H1 (cell line): ENCODE results near the gene DKKL1. TPM values are rescaled to one million over a fixed set of nuclear protein-coding genes. Genes with fewer than 3 reads are reported as not detected.

Experiments
- CTCF ChIA-PET: fragments of 300-600 bp; sonication (Branson Sonifier 250); formaldehyde crosslinking; loops from one replicate; lab custom pipeline; 2021; ENCODE audit not compliant: partially characterized antibody; lab: Charles Lee
- POLR2A ChIA-PET: fragments of 300-600 bp; sonication (Branson Sonifier 250); formaldehyde crosslinking; loops from one replicate; lab custom pipeline; 2021; ENCODE audit warnings: inconsistent platforms; ENCODE audit not compliant: partially characterized antibody; lab: Charles Lee
- DNase-seq, 2 experiments: peaks; one replicate each; pipeline versions ENCODE4 v3.0.0 to v3.0.0-alpha.2; 2010 to 2022; ENCODE audit warnings: low spot score in 2 of 2, low read depth in 1 of 2, mixed read lengths in 1 of 2
- FAIRE-seq: peaks from 2 replicates; lab custom pipeline; 2011; peaks lifted over from hg19 to GRCh38; lab: Jason Lieb, UNC
- H2AFZ ChIP-seq: 2 replicates; pipeline ENCODE4 v1.8.1; 2012; ENCODE audit warnings: low read length, inconsistent platforms
- H2AK5ac ChIP-seq: 2 replicates; pipeline ENCODE4 v1.6.1; 2013; ENCODE audit warnings: low read depth, low read length
- H2BK120ac ChIP-seq: replicated peaks from 2 replicates; pipeline ENCODE3; 2013; ENCODE audit warnings: low read depth, low read length, inconsistent platforms
- H2BK12ac ChIP-seq: 2 replicates; pipeline ENCODE4 v1.6.1; 2013; ENCODE audit warnings: low read depth, low read length
- H2BK15ac ChIP-seq: 2 replicates; pipeline ENCODE4 v1.6.1; 2013; ENCODE audit warnings: low read length
- H2BK20ac ChIP-seq: 2 replicates; pipeline ENCODE4 v1.6.1; 2013; ENCODE audit warnings: low read length
- H2BK5ac ChIP-seq: 2 replicates; pipeline ENCODE4 v1.6.1; 2013; ENCODE audit warnings: low read depth, low read length
- H3K14ac ChIP-seq: 2 replicates; pipeline ENCODE4 v1.6.1; 2013; ENCODE audit warnings: inconsistent platforms; ENCODE audit not compliant: insufficient read length
- H3K18ac ChIP-seq: 2 replicates; pipeline ENCODE4 v1.6.1; 2013; ENCODE audit warnings: low read length; ENCODE audit errors: extremely low read depth
- H3K23ac ChIP-seq: 2 replicates; pipeline ENCODE4 v1.6.1; 2013; ENCODE audit warnings: inconsistent platforms; ENCODE audit not compliant: insufficient read length
- H3K23me2 ChIP-seq: 2 replicates; pipeline ENCODE4 v1.6.1; 2013; ENCODE audit warnings: low read depth, low read length
- H3K27ac ChIP-seq: 2 replicates; pipeline ENCODE4 v1.6.1; 2011; ENCODE audit warnings: low read depth, low read length, inconsistent platforms
- H3K27me3 ChIP-seq, 4 experiments: replicated peaks in 1 of 4; 1 replicate in 1 of 4; 2 replicates in 3 of 4; pipeline versions ENCODE4 v1.6.1 to v1.8.1; 2011 to 2013; ENCODE audit warnings: low read length in 3 of 4, mild to moderate bottlenecking in 3 of 4, inconsistent platforms in 2 of 4, mixed read lengths in 2 of 4, moderate library complexity in 1 of 4; ENCODE audit not compliant: control insufficient read depth in 3 of 4, insufficient read depth in 3 of 4; ENCODE audit errors: extremely low read depth in 1 of 4
- H3K36me3 ChIP-seq, 4 experiments: 2 replicates each; pipeline versions ENCODE4 v1.6.1 to v1.8.1; 2011 to 2013; ENCODE audit warnings: mild to moderate bottlenecking in 4 of 4, low read length in 3 of 4, moderate library complexity in 2 of 4, control low read depth in 1 of 4, inconsistent platforms in 1 of 4; ENCODE audit not compliant: insufficient read depth in 4 of 4, control insufficient read depth in 2 of 4
- H3K4ac ChIP-seq: replicated peaks from 2 replicates; pipeline ENCODE3; 2013; ENCODE audit warnings: low read length, low read depth, mixed read lengths, inconsistent platforms; ENCODE audit not compliant: insufficient read length
- H3K4me1 ChIP-seq, 4 experiments: replicated peaks in 1 of 4; 1 replicate in 1 of 4; 2 replicates in 3 of 4; pipeline versions ENCODE4 v1.6.1 to v1.8.1; 2011 to 2013; ENCODE audit warnings: low read length in 3 of 4, inconsistent platforms in 2 of 4, mixed read lengths in 1 of 4; ENCODE audit not compliant: insufficient read depth in 4 of 4, control insufficient read depth in 3 of 4
- H3K4me2 ChIP-seq, 2 experiments: 2 replicates each; pipeline versions ENCODE4 v1.6.1 to v1.8.1; 2011 to 2013; ENCODE audit warnings: low read depth in 2 of 2, low read length in 2 of 2, control low read depth in 1 of 2, inconsistent platforms in 1 of 2, mild to moderate bottlenecking in 1 of 2; ENCODE audit not compliant: insufficient read depth in 1 of 2
- H3K4me3 ChIP-seq, 4 experiments: fragments of 200-600, 300-600 bp in 1 of 4; sonication (generic), shearing (Covaris generic), sonication (Bioruptor Twin) in 1 of 4; 2 replicates each; pipeline versions ENCODE4 v1.5.1 to v1.8.1; 2011 to 2016; ENCODE audit warnings: low read length in 4 of 4, low read depth in 3 of 4, control low read depth in 2 of 4, inconsistent platforms in 2 of 4, mild to moderate bottlenecking in 2 of 4, mixed read lengths in 1 of 4, moderate library complexity in 1 of 4; ENCODE audit not compliant: insufficient read depth in 2 of 4; ENCODE audit errors: extremely low read depth in 1 of 4
- H3K56ac ChIP-seq: replicated peaks from 2 replicates; pipeline ENCODE3; 2013; ENCODE audit warnings: low read depth, mild to moderate bottlenecking, mixed read lengths, low read length, inconsistent platforms; ENCODE audit not compliant: insufficient read length
- H3K79me1 ChIP-seq: 2 replicates; pipeline ENCODE4 v1.6.1; 2013; ENCODE audit warnings: low read depth, low read length, control low read depth
- H3K79me2 ChIP-seq, 2 experiments: 2 replicates each; pipeline versions ENCODE4 v1.6.1 to v1.8.1; 2012 to 2013; ENCODE audit warnings: low read length in 2 of 2, mild to moderate bottlenecking in 2 of 2, inconsistent platforms in 1 of 2; ENCODE audit not compliant: insufficient read depth in 2 of 2, control insufficient read depth in 1 of 2
- H3K9ac ChIP-seq, 4 experiments: replicated peaks in 1 of 4; 1 replicate in 1 of 4; 2 replicates in 3 of 4; pipeline versions ENCODE4 v1.6.1 to v1.8.1; 2011 to 2013; ENCODE audit warnings: low read depth in 3 of 4, low read length in 3 of 4, control low read depth in 2 of 4, mild to moderate bottlenecking in 2 of 4, moderate library complexity in 2 of 4, inconsistent platforms in 1 of 4; ENCODE audit errors: extremely low read depth in 1 of 4
- H3K9me3 ChIP-seq, 2 experiments: 2 replicates each; pipeline versions ENCODE4 v1.6.1 to v1.8.1; 2012 to 2013; ENCODE audit warnings: mild to moderate bottlenecking in 2 of 2, moderate library complexity in 2 of 2, control low read depth in 1 of 2, inconsistent platforms in 1 of 2, low read depth in 1 of 2, low read length in 1 of 2, mixed read lengths in 1 of 2; ENCODE audit not compliant: insufficient read depth in 2 of 2
- H4K20me1 ChIP-seq, 2 experiments: replicated peaks in 1 of 2; 2 replicates each; pipeline versions ENCODE3 to v1.8.1; 2011 to 2013; ENCODE audit warnings: inconsistent platforms in 2 of 2, low read length in 2 of 2, mild to moderate bottlenecking in 1 of 2; ENCODE audit not compliant: insufficient read depth in 2 of 2, control insufficient read depth in 1 of 2
- H4K5ac ChIP-seq: 2 replicates; pipeline ENCODE4 v1.6.1; 2013; ENCODE audit warnings: low read length, low read depth, mixed read lengths, inconsistent platforms; ENCODE audit not compliant: insufficient read length
- H4K8ac ChIP-seq: 2 replicates; pipeline ENCODE4 v1.8.0; 2013; ENCODE audit warnings: mild to moderate bottlenecking, moderate library complexity, low read length, inconsistent platforms; ENCODE audit not compliant: insufficient read depth; ENCODE audit errors: extremely low read depth
- H4K91ac ChIP-seq: replicated peaks from 2 replicates; pipeline ENCODE3; 2013; ENCODE audit warnings: low read length, mixed read lengths, inconsistent platforms; ENCODE audit not compliant: insufficient read length
- CHD1 ChIP-seq: IDR thresholded peaks from 2 replicates; pipeline ENCODE4 v1.6.1; 2012; ENCODE audit warnings: low read depth, low read length, improper control_type of control experiment
- CREB1 ChIP-seq: IDR thresholded peaks from 2 replicates; pipeline ENCODE4 v1.6.1; 2012; ENCODE audit warnings: inconsistent platforms
- EP300 ChIP-seq, 2 experiments: IDR thresholded peaks; 1 replicate in 1 of 2; 2 replicates in 1 of 2; pipeline ENCODE4 v1.6.1; 2011 to 2012; ENCODE audit warnings: low read depth in 2 of 2, low read length in 2 of 2, mild to moderate bottlenecking in 2 of 2, borderline replicate concordance in 1 of 2, inconsistent platforms in 1 of 2, moderate library complexity in 1 of 2
- GABPA ChIP-seq: IDR thresholded peaks from 2 replicates; pipeline ENCODE4 v1.6.1; 2011; ENCODE audit warnings: mild to moderate bottlenecking, low read length, moderate library complexity, borderline replicate concordance; ENCODE audit not compliant: insufficient read depth
- GTF2F1 ChIP-seq: IDR thresholded peaks from 2 replicates; pipeline ENCODE4 v1.6.1; 2012; ENCODE audit warnings: low read depth, low read length, improper control_type of control experiment, borderline replicate concordance
- MAX ChIP-seq: IDR thresholded peaks from 2 replicates; pipeline ENCODE4 v1.6.1; 2012; ENCODE audit warnings: inconsistent platforms
- RNF2 ChIP-seq: fragments of 200-900, 300-1000 bp; sonication (generic); IDR thresholded peaks from 2 replicates; pipeline ENCODE4 v1.7.1; 2016; ENCODE audit warnings: borderline replicate concordance, low read depth, mild to moderate bottlenecking, antibody characterized with exemption, low read length; ENCODE audit not compliant: poor library complexity, severe bottlenecking; ENCODE audit errors: missing control alignments
- RXRA ChIP-seq: IDR thresholded peaks from 2 replicates; pipeline ENCODE4 v1.6.1; 2011; ENCODE audit warnings: low read depth, mild to moderate bottlenecking, low read length, moderate library complexity; ENCODE audit not compliant: insufficient read depth
- SIRT6 ChIP-seq: IDR thresholded peaks from one replicate; pipeline ENCODE4 v1.7.1; 2012; ENCODE audit warnings: low read length, inconsistent platforms
- SRF ChIP-seq: IDR thresholded peaks from 2 replicates; pipeline ENCODE4 v1.6.1; 2011; ENCODE audit warnings: mild to moderate bottlenecking, low read depth, low read length, moderate library complexity
- TAF1 ChIP-seq: IDR thresholded peaks from 2 replicates; pipeline ENCODE4 v1.6.1; 2011; ENCODE audit warnings: mild to moderate bottlenecking, low read depth, low read length
- TEAD4 ChIP-seq: IDR thresholded peaks from 2 replicates; pipeline ENCODE4 v1.6.1; 2012; ENCODE audit warnings: low read depth, low read length, inconsistent platforms, mixed read lengths
- YY1 ChIP-seq: IDR thresholded peaks from 2 replicates; pipeline ENCODE4 v1.6.1; 2011; ENCODE audit warnings: low read depth, mild to moderate bottlenecking, low read length
- WGBS, 2 experiments: shearing (Covaris generic) in 1 of 2; methylation state at CpG; one replicate each; pipeline versions ENCODE4 v1.1.6 to v1.1.7; 2013 to 2015; ENCODE audit warnings: low lambda C conversion rate in 2 of 2, mixed read lengths in 2 of 2, inconsistent platforms in 1 of 2, low coverage in 1 of 2, missing lambda C conversion rate in 1 of 2; ENCODE audit not compliant: insufficient replicate concordance in 2 of 2, insufficient coverage in 1 of 2, insufficient read length in 1 of 2; ENCODE audit errors: extremely low coverage in 1 of 2, missing lambda C conversion rate in 1 of 2; 5-methylcytosine and 5-hydroxymethylcytosine counted together
- polyA plus RNA-seq, 7 experiments: library from polyadenylated mRNA; depleted of rRNA in 3 of 7; stranded (reverse) in 5 of 7; unstranded in 2 of 7; fragments of >200 nt in 5 of 7; fragments of 200-250 nt in 2 of 7; gene quantifications; 1 replicate in 5 of 7; 2 replicates in 1 of 7; 4 replicates in 1 of 7; pipeline versions ENCODE4 v1.2.1 to v1.2.3, GENCODE V29; 2011 to 2013; ENCODE audit warnings: missing spikeins in 2 of 7, mixed read lengths in 2 of 7
- total RNA-seq: library from RNA; stranded (reverse); fragmentation: NEBNext Ultra II Directional; extraction: Animal tissue kit (Norgen Biotek cat#: 25700); gene quantifications from 2 replicates; pipeline ENCODE4 v1.2.1, GENCODE V29; 2021

DKKL1 gene
- total and polyA plus RNA-seq, 2 of the 8 experiments (the other 6 are each of a cell fraction or from before 2014, with no cell fraction given), result 2.6 to 6.8 TPM

DNA sequence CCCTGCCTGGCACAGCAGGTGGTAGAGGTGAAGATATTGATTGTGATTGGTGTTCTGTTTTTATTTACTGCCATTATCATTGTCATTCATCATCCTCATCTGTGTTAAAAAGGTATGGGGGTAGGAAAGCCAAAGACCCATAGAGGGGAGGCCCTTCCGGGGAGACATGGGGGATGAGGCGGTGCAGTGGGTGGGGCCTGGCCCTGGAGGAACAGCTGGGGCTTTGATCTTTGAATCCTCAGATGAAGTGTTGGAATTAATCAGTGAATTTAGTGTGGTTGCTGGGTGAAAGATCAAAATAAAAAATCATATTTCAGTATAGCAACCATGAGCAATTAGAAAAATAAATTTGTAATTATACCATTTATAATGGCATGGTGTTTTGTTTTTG is 52.1 kb downstream of the DKKL1 start:
- CTCF ChIA-PET, result interaction anchor here (1.0 to 14.7 kb wide), 5 partner anchors 9 to 21 kb away, joined by 5 to 291 read pairs (median 24); partner anchors contain the start of gene GFY
- FAIRE-seq, result no peak
- H2AK5ac ChIP-seq, result no peak overlapping the region
- H3K4me1 ChIP-seq, result peaks cover 3 to 22% (median 14%) of the 10 kb centered on the region in 4 experiments; a peak in 6 of 7 replicates
- H3K27me3 ChIP-seq, result no peaks in the 10 kb centered on the region
- H3K9ac ChIP-seq, result no peak overlapping the region
- 0 out of 4 replicates have a peak overlapping the region, but pooled peaks of 1 of the 2 experiments have one; percentile 14 for H3K4me2 ChIP-seq
- no peaks in the 10 kb centered on the region for H3K36me3 ChIP-seq
- no peaks in the 10 kb centered on the region for H3K9me3 ChIP-seq
- H2BK120ac ChIP-seq, result no peak overlapping the region
- H3K18ac ChIP-seq, result 0 out of 2 replicates have a peak overlapping the region, but pooled peaks have one; percentile 24
- H3K23me2 ChIP-seq, result no peaks in the 10 kb centered on the region
- no peak overlapping the region for H2AFZ ChIP-seq
- no peak overlapping the region for H3K23ac ChIP-seq
- H3K4me3 ChIP-seq, result no peak overlapping the region
- POLR2A ChIA-PET, result interaction anchor here (1.2 to 5.0 kb wide), 5 partner anchors 10 to 74 kb away, joined by 3 to 38 read pairs (median 6); no protein-coding TSS in a partner anchor
- no peak overlapping the region for H4K91ac ChIP-seq
- H4K8ac ChIP-seq, result no peak overlapping the region
- no peak overlapping the region for H4K5ac ChIP-seq
- no peak overlapping the region for H3K56ac ChIP-seq
- no peak overlapping the region for H3K14ac ChIP-seq
- H2BK15ac ChIP-seq, result no peak overlapping the region
- no peaks in the 10 kb centered on the region for H4K20me1 ChIP-seq
- 0 out of 2 replicates have a peak overlapping the region, but pooled peaks have one; percentile 3 for H2BK12ac ChIP-seq
- WGBS, 2 experiments, result 100% methylated on average over 2 of the region's 2 CpGs; no CpG with 5 or more reads in 1 of the 2 experiments
- no peak overlapping the region for H3K27ac ChIP-seq
- no peak overlapping the region for H3K4ac ChIP-seq
- no peak for DNase-seq
- no peaks in the 10 kb centered on the region for H3K79me2 ChIP-seq
- H3K79me1 ChIP-seq, result no peaks in the 10 kb centered on the region
- no peak overlapping the region for H2BK20ac ChIP-seq
- no peak overlapping the region for H2BK5ac ChIP-seq
- no peak for TF ChIP-seq CHD1
- no peak for TF ChIP-seq RXRA
- TF ChIP-seq TEAD4, result no peak
- TF ChIP-seq MAX, result no peak
- TF ChIP-seq RNF2, result no peak
- no peak for TF ChIP-seq SIRT6
- TF ChIP-seq TAF1, result no peak
- TF ChIP-seq SRF, result no peak
- TF ChIP-seq EP300 (IDR thresholded peaks at IDR 0.05; ENCODE audit: borderline replicate concordance in 1 of 2, low read depth in 2 of 2, low read length in 2 of 2), result no peak
- no peak for TF ChIP-seq GTF2F1
- TF ChIP-seq GABPA, result no peak
- TF ChIP-seq CREB1, result no peak
- TF ChIP-seq YY1, result no peak
